Measurements from ENCODE around the gene C1orf21. TPM values are rescaled to one million over a fixed set of nuclear protein-coding genes. Genes with fewer than 3 reads are reported as not detected.

C1orf21 gene
- total RNA-seq, 1 experiment from 2014 or later, result 28.5 TPM

DNA sequence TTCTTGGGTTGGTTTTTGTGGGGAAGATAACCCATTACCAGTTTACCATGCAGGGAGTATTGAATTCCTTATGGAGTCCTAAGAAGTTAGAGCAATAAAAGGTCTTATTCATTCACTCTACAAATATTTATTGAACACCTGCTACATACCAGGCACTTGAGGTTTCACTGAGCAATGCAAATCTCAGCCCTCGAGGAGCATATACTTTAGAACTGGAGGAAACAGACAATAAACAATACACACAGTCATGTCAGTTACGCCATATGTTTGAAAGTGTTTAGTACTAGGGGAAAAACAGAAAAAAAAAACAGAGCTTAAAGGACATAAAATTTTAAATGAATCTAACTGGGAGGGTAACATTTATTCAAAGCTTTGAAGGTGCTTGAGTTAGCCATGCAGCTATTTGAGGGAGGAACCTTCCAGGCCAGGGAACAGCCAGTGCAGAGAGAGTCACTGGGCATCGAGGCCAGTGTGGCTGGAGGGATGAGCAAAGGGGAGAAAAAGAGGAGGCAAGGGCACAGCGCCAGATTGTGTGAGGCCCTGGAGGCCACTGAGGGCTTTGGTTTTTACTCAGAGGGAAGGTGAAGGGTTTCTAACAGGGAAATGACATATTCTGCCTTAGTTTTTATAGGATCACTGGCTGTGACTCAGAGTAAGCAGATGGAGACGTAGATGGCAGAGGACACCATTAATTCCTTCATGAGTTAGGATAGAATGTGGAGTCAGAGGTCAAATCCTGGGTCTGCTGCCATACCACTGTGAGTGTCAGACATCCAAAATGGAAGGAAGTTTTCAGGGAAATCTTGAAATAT is 32.7 kb downstream of the C1orf21 start (continued):
- TF ChIP-seq, protein P1, sequence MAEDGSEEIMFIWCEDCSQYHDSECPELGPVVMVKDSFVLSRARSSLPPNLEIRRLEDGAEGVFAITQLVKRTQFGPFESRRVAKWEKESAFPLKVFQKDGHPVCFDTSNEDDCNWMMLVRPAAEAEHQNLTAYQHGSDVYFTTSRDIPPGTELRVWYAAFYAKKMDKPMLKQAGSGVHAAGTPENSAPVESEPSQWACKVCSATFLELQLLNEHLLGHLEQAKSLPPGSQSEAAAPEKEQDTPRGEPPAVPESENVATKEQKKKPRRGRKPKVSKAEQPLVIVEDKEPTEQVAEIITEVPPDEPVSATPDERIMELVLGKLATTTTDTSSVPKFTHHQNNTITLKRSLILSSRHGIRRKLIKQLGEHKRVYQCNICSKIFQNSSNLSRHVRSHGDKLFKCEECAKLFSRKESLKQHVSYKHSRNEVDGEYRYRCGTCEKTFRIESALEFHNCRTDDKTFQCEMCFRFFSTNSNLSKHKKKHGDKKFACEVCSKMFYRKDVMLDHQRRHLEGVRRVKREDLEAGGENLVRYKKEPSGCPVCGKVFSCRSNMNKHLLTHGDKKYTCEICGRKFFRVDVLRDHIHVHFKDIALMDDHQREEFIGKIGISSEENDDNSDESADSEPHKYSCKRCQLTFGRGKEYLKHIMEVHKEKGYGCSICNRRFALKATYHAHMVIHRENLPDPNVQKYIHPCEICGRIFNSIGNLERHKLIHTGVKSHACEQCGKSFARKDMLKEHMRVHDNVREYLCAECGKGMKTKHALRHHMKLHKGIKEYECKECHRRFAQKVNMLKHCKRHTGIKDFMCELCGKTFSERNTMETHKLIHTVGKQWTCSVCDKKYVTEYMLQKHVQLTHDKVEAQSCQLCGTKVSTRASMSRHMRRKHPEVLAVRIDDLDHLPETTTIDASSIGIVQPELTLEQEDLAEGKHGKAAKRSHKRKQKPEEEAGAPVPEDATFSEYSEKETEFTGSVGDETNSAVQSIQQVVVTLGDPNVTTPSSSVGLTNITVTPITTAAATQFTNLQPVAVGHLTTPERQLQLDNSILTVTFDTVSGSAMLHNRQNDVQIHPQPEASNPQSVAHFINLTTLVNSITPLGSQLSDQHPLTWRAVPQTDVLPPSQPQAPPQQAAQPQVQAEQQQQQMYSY (CRISPR knock-in tag; IDR thresholded peaks at IDR 0.05), result no peak
- TF ChIP-seq, protein P2, sequence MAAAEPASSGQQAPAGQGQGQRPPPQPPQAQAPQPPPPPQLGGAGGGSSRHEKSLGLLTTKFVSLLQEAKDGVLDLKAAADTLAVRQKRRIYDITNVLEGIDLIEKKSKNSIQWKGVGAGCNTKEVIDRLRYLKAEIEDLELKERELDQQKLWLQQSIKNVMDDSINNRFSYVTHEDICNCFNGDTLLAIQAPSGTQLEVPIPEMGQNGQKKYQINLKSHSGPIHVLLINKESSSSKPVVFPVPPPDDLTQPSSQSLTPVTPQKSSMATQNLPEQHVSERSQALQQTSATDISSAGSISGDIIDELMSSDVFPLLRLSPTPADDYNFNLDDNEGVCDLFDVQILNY (CRISPR knock-in tag; IDR thresholded peaks at IDR 0.05), result no peak
- TF ChIP-seq FOXK1 (CRISPR knock-in tag; IDR thresholded peaks at IDR 0.05) (no peak), CREB1 (CRISPR knock-in tag; IDR thresholded peaks at IDR 0.05) (no peak), RELA (CRISPR knock-in tag; IDR thresholded peaks at IDR 0.05; ENCODE audit: borderline replicate concordance) (no peak)

DNA sequence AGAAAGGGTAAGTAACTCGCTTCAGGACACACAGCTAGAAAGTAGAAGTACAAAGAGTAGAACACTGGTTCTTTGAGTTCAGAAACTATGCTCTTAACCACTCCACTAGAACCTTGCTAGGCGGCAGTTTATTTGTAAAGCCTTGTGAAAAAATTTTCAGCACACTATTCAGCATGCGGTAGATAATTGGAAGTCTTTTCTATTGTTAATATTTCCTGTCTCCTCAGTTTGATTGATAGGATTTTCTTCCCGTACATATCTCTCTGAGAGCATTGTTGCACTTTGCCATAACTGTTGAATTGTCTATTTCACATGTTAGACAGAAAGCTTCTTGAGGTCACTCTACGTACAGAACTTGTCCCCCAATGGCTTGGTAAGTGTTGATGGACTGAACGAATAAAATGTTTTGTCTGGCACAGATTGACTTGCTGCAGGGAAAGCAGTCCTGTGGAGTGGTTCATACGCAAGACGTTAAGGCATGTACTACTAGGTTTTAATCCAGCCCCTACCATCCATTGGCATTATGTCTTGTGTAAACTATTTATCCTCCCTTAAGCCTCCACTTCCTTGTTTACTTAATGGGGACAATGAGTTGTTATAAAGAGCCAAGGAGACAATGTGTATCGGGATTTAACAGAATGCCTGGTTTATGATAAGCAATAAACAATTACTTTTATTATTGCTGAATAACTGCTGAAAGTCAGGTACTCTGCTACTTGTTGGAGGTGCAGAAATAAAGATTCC is 35.8 kb downstream of the C1orf21 start:
- no peaks in the 10 kb centered on the region for H3K36me3 Mint-ChIP-seq
- CTCF ChIA-PET, result interaction anchor here (1.2 kb wide), 1 partner anchor 241 kb away, joined by 4 read pairs; no protein-coding TSS in a partner anchor
- H3K27ac Mint-ChIP-seq, result no peak overlapping the region
- ATAC-seq (no peak), DNase-seq (ENCODE audit: low spot score) (no peak)
- H3K27me3 Mint-ChIP-seq (ENCODE audit: low read depth), result peaks cover 3% of the 10 kb centered on the region; the same call in 1 of the 2 replicates
- no peak overlapping the region for H3K4me3 Mint-ChIP-seq
- TF ChIP-seq GABPB1 (CRISPR knock-in tag; IDR thresholded peaks at IDR 0.05) (no peak), NR2C2 (CRISPR knock-in tag; IDR thresholded peaks at IDR 0.05) (no peak), JUN (CRISPR knock-in tag; IDR thresholded peaks at IDR 0.05) (no peak), FOXK1 (CRISPR knock-in tag; IDR thresholded peaks at IDR 0.05) (no peak), ZNF219 (CRISPR knock-in tag; IDR thresholded peaks at IDR 0.05; ENCODE audit: borderline replicate concordance) (no peak), CREB1 (CRISPR knock-in tag; IDR thresholded peaks at IDR 0.05) (no peak)
- TF ChIP-seq, protein P3, sequence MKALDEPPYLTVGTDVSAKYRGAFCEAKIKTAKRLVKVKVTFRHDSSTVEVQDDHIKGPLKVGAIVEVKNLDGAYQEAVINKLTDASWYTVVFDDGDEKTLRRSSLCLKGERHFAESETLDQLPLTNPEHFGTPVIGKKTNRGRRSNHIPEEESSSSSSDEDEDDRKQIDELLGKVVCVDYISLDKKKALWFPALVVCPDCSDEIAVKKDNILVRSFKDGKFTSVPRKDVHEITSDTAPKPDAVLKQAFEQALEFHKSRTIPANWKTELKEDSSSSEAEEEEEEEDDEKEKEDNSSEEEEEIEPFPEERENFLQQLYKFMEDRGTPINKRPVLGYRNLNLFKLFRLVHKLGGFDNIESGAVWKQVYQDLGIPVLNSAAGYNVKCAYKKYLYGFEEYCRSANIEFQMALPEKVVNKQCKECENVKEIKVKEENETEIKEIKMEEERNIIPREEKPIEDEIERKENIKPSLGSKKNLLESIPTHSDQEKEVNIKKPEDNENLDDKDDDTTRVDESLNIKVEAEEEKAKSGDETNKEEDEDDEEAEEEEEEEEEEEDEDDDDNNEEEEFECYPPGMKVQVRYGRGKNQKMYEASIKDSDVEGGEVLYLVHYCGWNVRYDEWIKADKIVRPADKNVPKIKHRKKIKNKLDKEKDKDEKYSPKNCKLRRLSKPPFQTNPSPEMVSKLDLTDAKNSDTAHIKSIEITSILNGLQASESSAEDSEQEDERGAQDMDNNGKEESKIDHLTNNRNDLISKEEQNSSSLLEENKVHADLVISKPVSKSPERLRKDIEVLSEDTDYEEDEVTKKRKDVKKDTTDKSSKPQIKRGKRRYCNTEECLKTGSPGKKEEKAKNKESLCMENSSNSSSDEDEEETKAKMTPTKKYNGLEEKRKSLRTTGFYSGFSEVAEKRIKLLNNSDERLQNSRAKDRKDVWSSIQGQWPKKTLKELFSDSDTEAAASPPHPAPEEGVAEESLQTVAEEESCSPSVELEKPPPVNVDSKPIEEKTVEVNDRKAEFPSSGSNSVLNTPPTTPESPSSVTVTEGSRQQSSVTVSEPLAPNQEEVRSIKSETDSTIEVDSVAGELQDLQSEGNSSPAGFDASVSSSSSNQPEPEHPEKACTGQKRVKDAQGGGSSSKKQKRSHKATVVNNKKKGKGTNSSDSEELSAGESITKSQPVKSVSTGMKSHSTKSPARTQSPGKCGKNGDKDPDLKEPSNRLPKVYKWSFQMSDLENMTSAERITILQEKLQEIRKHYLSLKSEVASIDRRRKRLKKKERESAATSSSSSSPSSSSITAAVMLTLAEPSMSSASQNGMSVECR (CRISPR knock-in tag; IDR thresholded peaks at IDR 0.05; ENCODE audit: borderline replicate concordance), result no peak
- TF ChIP-seq, protein P4, sequence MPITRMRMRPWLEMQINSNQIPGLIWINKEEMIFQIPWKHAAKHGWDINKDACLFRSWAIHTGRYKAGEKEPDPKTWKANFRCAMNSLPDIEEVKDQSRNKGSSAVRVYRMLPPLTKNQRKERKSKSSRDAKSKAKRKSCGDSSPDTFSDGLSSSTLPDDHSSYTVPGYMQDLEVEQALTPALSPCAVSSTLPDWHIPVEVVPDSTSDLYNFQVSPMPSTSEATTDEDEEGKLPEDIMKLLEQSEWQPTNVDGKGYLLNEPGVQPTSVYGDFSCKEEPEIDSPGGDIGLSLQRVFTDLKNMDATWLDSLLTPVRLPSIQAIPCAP (CRISPR knock-in tag; IDR thresholded peaks at IDR 0.05), result no peak
- TF ChIP-seq, protein P5, sequence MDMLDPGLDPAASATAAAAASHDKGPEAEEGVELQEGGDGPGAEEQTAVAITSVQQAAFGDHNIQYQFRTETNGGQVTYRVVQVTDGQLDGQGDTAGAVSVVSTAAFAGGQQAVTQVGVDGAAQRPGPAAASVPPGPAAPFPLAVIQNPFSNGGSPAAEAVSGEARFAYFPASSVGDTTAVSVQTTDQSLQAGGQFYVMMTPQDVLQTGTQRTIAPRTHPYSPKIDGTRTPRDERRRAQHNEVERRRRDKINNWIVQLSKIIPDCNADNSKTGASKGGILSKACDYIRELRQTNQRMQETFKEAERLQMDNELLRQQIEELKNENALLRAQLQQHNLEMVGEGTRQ (CRISPR knock-in tag; IDR thresholded peaks at IDR 0.05), result no peak
- TF ChIP-seq, protein P6, sequence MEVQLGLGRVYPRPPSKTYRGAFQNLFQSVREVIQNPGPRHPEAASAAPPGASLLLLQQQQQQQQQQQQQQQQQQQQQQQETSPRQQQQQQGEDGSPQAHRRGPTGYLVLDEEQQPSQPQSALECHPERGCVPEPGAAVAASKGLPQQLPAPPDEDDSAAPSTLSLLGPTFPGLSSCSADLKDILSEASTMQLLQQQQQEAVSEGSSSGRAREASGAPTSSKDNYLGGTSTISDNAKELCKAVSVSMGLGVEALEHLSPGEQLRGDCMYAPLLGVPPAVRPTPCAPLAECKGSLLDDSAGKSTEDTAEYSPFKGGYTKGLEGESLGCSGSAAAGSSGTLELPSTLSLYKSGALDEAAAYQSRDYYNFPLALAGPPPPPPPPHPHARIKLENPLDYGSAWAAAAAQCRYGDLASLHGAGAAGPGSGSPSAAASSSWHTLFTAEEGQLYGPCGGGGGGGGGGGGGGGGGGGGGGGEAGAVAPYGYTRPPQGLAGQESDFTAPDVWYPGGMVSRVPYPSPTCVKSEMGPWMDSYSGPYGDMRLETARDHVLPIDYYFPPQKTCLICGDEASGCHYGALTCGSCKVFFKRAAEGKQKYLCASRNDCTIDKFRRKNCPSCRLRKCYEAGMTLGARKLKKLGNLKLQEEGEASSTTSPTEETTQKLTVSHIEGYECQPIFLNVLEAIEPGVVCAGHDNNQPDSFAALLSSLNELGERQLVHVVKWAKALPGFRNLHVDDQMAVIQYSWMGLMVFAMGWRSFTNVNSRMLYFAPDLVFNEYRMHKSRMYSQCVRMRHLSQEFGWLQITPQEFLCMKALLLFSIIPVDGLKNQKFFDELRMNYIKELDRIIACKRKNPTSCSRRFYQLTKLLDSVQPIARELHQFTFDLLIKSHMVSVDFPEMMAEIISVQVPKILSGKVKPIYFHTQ (CRISPR knock-in tag; IDR thresholded peaks at IDR 0.05), result no peak
- POLR2A ChIA-PET, result interaction anchor here (0.7 kb wide), 1 partner anchor 42 kb away, joined by 3 read pairs; no protein-coding TSS in a partner anchor
- peaks cover 59% of the 10 kb centered on the region for H3K4me1 Mint-ChIP-seq
- H3K9me3 Mint-ChIP-seq, result no peaks in the 10 kb centered on the region

Measured in WTC11 (cell line).